ENCODE results near the gene LTBP1. TPM values are rescaled to one million over a fixed set of nuclear protein-coding genes. Genes with fewer than 3 reads are reported as not detected.

LTBP1 gene
- total and polyA plus RNA-seq, 10 of the 15 experiments (the other 5 are each of a cell fraction or from before 2014, with no cell fraction given), result 0.01 to 0.28 (median 0.12) TPM; not detected in 2

DNA sequence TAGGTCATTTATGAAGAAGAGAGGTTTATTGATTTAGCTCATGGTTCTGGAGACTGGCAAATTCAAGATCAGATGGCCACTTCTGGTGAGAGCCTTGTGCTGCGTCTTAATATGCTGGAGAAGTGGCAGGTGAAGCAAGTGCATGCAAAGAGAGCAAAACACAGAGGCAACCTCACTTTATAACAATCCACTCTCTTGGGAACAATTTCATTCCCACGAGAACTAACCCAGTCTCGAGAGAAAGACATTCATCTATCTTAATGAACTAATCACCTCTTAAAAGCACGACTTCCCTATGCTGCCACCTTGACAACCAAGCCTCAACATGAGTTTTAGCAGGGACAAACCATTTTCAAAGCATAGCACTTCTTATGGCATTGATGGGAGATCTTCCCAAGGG lies 343.2 kb downstream of the LTBP1 start:
- no peak overlapping the region for H3K9ac ChIP-seq (ENCODE audit: control insufficient read depth, insufficient read depth, low read length)
- in situ Hi-C loops (cut with MboI), result no loop called here
- no peak overlapping the region for H3K27ac ChIP-seq (ENCODE audit: control insufficient read depth, insufficient read depth)
- H3K36me3 ChIP-seq (ENCODE audit: control insufficient read depth in 2 of 2, insufficient read depth in 2 of 2, low read length in 1 of 2), result no peaks in the 10 kb centered on the region
- POLR2A ChIA-PET, result no interaction called here
- H3K79me2 ChIP-seq (ENCODE audit: control insufficient read depth, insufficient read depth, low read length), result no peaks in the 10 kb centered on the region
- H3K4me2 ChIP-seq (ENCODE audit: control insufficient read depth, insufficient read depth), result no peak overlapping the region
- CTCF ChIA-PET, result no interaction called here
- ATAC-seq (no peak), FAIRE-seq (no peak), DNase-seq (ENCODE audit: low read depth, low spot score) (no peak)
- no peak overlapping the region for H3K4me3 ChIP-seq
- H2AFZ ChIP-seq (ENCODE audit: control insufficient read depth, low read depth, low read length), result no peak overlapping the region
- 1% methylated on average over 4 of the region's 4 CpGs for WGBS (ENCODE audit: insufficient coverage, insufficient replicate concordance, low lambda C conversion rate, missing lambda C conversion rate)
- no peaks in the 10 kb centered on the region for H3K4me1 ChIP-seq (ENCODE audit: control insufficient read depth, insufficient read depth, low read length)
- intact Hi-C loops (cut with micrococcal nuclease; ENCODE audit: unreplicated experiment), result no loop called here
- no peaks in the 10 kb centered on the region for H3K9me3 ChIP-seq (replicated peaks; ENCODE audit: control insufficient read depth, insufficient read depth, low read length)
- SMC1A ChIA-PET (ENCODE audit: uncharacterized antibody, unreplicated experiment), result no interaction called here
- H3K27me3 ChIP-seq (replicated peaks in 1 of 2; ENCODE audit: control insufficient read depth in 2 of 2, insufficient read depth in 2 of 2, low read length in 1 of 2), result no peaks in the 10 kb centered on the region; a peak in 2 of 4 replicates
- no peaks in the 10 kb centered on the region; the same call in 1 of the 2 replicates for H4K20me1 ChIP-seq (ENCODE audit: control insufficient read depth, insufficient read depth)
- RAD21 ChIA-PET (ENCODE audit: unreplicated experiment), result no interaction called here
- no TSS peak for BruUV-seq (replicated peaks)
- TF ChIP-seq BCL3 (IDR thresholded peaks at IDR 0.05; ENCODE audit: borderline replicate concordance, insufficient read depth, low read depth, low read length, poor library complexity, severe bottlenecking), result no peak
- TF ChIP-seq, protein P1, sequence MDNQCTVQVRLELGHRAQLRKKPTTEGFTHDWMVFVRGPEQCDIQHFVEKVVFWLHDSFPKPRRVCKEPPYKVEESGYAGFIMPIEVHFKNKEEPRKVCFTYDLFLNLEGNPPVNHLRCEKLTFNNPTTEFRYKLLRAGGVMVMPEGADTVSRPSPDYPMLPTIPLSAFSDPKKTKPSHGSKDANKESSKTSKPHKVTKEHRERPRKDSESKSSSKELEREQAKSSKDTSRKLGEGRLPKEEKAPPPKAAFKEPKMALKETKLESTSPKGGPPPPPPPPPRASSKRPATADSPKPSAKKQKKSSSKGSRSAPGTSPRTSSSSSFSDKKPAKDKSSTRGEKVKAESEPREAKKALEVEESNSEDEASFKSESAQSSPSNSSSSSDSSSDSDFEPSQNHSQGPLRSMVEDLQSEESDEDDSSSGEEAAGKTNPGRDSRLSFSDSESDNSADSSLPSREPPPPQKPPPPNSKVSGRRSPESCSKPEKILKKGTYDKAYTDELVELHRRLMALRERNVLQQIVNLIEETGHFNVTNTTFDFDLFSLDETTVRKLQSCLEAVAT (IDR thresholded peaks at IDR 0.05), result no peak
- no peak for TF ChIP-seq ASH2L (IDR thresholded peaks at IDR 0.05; ENCODE audit: borderline replicate concordance, low read depth)
- TF ChIP-seq YBX1 (IDR thresholded peaks at IDR 0.05), result no peak
- TF ChIP-seq NR2C2 (IDR thresholded peaks at IDR 0.05; ENCODE audit: borderline replicate concordance, control insufficient read depth, insufficient read length, low read depth), result no peak
- no peak for TF ChIP-seq RAD21 (IDR thresholded peaks at IDR 0.05; ENCODE audit: insufficient read depth, low read depth, low read length)
- no peak for TF ChIP-seq MTA2 (IDR thresholded peaks at IDR 0.05; ENCODE audit: low read depth)
- TF ChIP-seq DPF2 (IDR thresholded peaks at IDR 0.05), result no peak
- no peak for TF ChIP-seq MEF2B (IDR thresholded peaks at IDR 0.05; ENCODE audit: partially characterized antibody, poor library complexity, severe bottlenecking)
- no peak for TF ChIP-seq IRF3 (IDR thresholded peaks at IDR 0.05)
- TF ChIP-seq CBFB (IDR thresholded peaks at IDR 0.05; ENCODE audit: low read depth), result no peak
- no peak for TF ChIP-seq BCLAF1 (IDR thresholded peaks at IDR 0.05)
- no peak for TF ChIP-seq EED (IDR thresholded peaks at IDR 0.05; ENCODE audit: low read depth)
- no peak for TF ChIP-seq TCF7 (IDR thresholded peaks at IDR 0.05; ENCODE audit: borderline replicate concordance)
- TF ChIP-seq E2F4 (IDR thresholded peaks at IDR 0.05; ENCODE audit: low read depth, low read length), result no peak
- TF ChIP-seq SMC3 (IDR thresholded peaks at IDR 0.05; ENCODE audit: borderline replicate concordance, low read length), result no peak

Measured in GM12878 (cell line).